GM18499 (cell line): ENCODE measurements around the gene GLYAT.

Source experiments
- ATAC-seq: cut with Tn5 transposase; IDR thresholded peaks from one replicate; pipeline ENCODE4 v1.9.1; 2021; ENCODE audit warnings: moderate number of reproducible peaks; ENCODE audit not compliant: insufficient read depth, unreplicated experiment

GLYAT gene

GRCh38 chr11:58731819-58732218 is at the start of gene GLYAT:
TSS of gene GLYAT (minus strand) at chr11:58731943. CDS start at chr11:58724496, 7,447 bp downstream.
- ATAC-seq: no peak

GRCh38 chr11:58781345-58781744 is 49.6 kb upstream of the GLYAT start:
- ATAC-seq: no peak

GRCh38 chr11:58780578-58780977 is 48.8 kb upstream of the GLYAT start:
- ATAC-seq: no peak

- no peak for ATAC-seq
Observed at GRCh38 chr11:58776891-58777710, 45.4 kb upstream of the GLYAT start.

GRCh38 chr11:58775066-58775708 is 43.4 kb upstream of the GLYAT start:
- ATAC-seq: no peak

GRCh38 chr11:58774164-58774593 is 42.4 kb upstream of the GLYAT start:
- ATAC-seq: no peak

- ATAC-seq: no peak
Observed at GRCh38 chr11:58773337-58773736, 41.6 kb upstream of the GLYAT start.

- ATAC-seq: no peak
Observed at GRCh38 chr11:58772329-58773285, 40.9 kb upstream of the GLYAT start.

GRCh38 chr11:58771458-58771855 is 39.7 kb upstream of the GLYAT start:
- ATAC-seq: no peak

- no peak for ATAC-seq
Observed at GRCh38 chr11:58770627-58771457, 39.1 kb upstream of the GLYAT start.

- ATAC-seq: no peak
Observed at GRCh38 chr11:58770166-58770565, 38.4 kb upstream of the GLYAT start.

GRCh38 chr11:58769308-58769707 is 37.6 kb upstream of the GLYAT start:
- no peak for ATAC-seq

- no peak for ATAC-seq
Observed at GRCh38 chr11:58768137-58768536, 36.4 kb upstream of the GLYAT start.

GRCh38 chr11:58765078-58765477 is 33.3 kb upstream of the GLYAT start:
- ATAC-seq: no peak

- ATAC-seq: no peak
Observed at GRCh38 chr11:58763120-58763490, 31.4 kb upstream of the GLYAT start.

- ATAC-seq: no peak
Observed at GRCh38 chr11:58762284-58763119, 30.8 kb upstream of the GLYAT start.

- ATAC-seq: no peak
Observed at GRCh38 chr11:58757439-58757838, 25.7 kb upstream of the GLYAT start.

- ATAC-seq: no peak
Observed at GRCh38 chr11:58745705-58746364, 14.1 kb upstream of the GLYAT start.
